Breast epithelium (tissue), 3 donors: ENCODE measurements around the gene SYCE3.

ENCODE experiments used
- CTCF ChIP-seq, 3 donors: fragments of 450-650 bp; IDR thresholded peaks; one replicate each; pipeline ENCODE4 v1.5.1; 2016 to 2017; ENCODE audit warnings: antibody characterized with exemption in 3 of 3, mild to moderate bottlenecking in 3 of 3, moderate library complexity in 3 of 3
- POLR2A ChIP-seq: fragments of 450-650 bp; IDR thresholded peaks from one replicate; pipeline ENCODE4 v1.6.1; 2016; ENCODE audit warnings: antibody characterized with exemption, mild to moderate bottlenecking, moderate library complexity

- TF ChIP-seq CTCF (IDR thresholded peaks at IDR 0.05) = no peak
- no peak for TF ChIP-seq POLR2A
These were observed 15.3 kb downstream of the SYCE3 start for GRCh38 chr22:50547263-50547985.
